Neural crest cell (in vitro differentiated cells): ENCODE measurements around the gene GCH1. TPM values are rescaled to one million over a fixed set of nuclear protein-coding genes. Genes with fewer than 3 reads are reported as not detected.

Experiments used
- DNase-seq: peaks from one replicate; pipeline ENCODE4 v3.0.0; 2021; ENCODE audit warnings: low read depth, mixed read lengths, low spot score
- H3K27ac Mint-ChIP-seq: one replicate; pipeline ENCODE4 v1.8.0; 2021; ENCODE audit warnings: mild to moderate bottlenecking, mixed read lengths; ENCODE audit not compliant: unreplicated experiment
- H3K27me3 Mint-ChIP-seq: 2 replicates; pipeline ENCODE4 v1.8.0; 2021; ENCODE audit warnings: low read depth, mild to moderate bottlenecking, mixed read lengths
- H3K36me3 Mint-ChIP-seq: 2 replicates; pipeline ENCODE4 v1.8.0; 2021; ENCODE audit warnings: low read depth, mild to moderate bottlenecking, mixed read lengths
- H3K4me1 Mint-ChIP-seq: 2 replicates; pipeline ENCODE4 v1.8.0; 2021; ENCODE audit warnings: mixed read lengths
- H3K4me3 Mint-ChIP-seq: one replicate; pipeline ENCODE4 v1.8.0; 2021; ENCODE audit warnings: mild to moderate bottlenecking, mixed read lengths
- H3K9me3 Mint-ChIP-seq: 2 replicates; pipeline ENCODE4 v1.8.0; 2021; ENCODE audit warnings: mixed read lengths
- CTCF ChIP-seq: fragments of 200-600 bp; sonication (generic); conservative IDR thresholded peaks from 2 replicates; pipeline ENCODE4 v1.5.0; 2021; ENCODE audit warnings: antibody characterized with exemption, mild to moderate bottlenecking
- total RNA-seq: library from RNA; stranded (reverse); gene quantifications from 2 replicates; pipeline ENCODE4 v1.2.1, GENCODE V29; 2021

Gene GCH1
- total RNA-seq, 1 donor from 2014 or later: 4.3 TPM

- Mint-ChIP-seq H3K9me3 (peaks cover 12% of the 10 kb centered on the region), H3K27me3 (peaks cover 6% of the 10 kb centered on the region), H3K4me3 (no peak overlapping the region), H3K36me3 (peaks cover 5% of the 10 kb centered on the region), H3K27ac (no peak overlapping the region), H3K4me1 (no peaks in the 10 kb centered on the region)
- TF ChIP-seq CTCF: no peak
- no peak for DNase-seq
Measured at GRCh38 chr14:54830650-54831049, 72.0 kb downstream of the GCH1 start.

GRCh38 chr14:54829486-54830224 lies 73.0 kb downstream of the GCH1 start:
- H3K4me3 Mint-ChIP-seq: no peak overlapping the region
- no peak for DNase-seq
- peaks cover 18% of the 10 kb centered on the region for H3K9me3 Mint-ChIP-seq
- TF ChIP-seq CTCF: no peak
- peaks cover 6% of the 10 kb centered on the region for H3K27me3 Mint-ChIP-seq
- no peaks in the 10 kb centered on the region for H3K4me1 Mint-ChIP-seq
- peaks cover 8% of the 10 kb centered on the region for H3K36me3 Mint-ChIP-seq
- no peak overlapping the region for H3K27ac Mint-ChIP-seq

- Mint-ChIP-seq H3K4me3 (no peak overlapping the region), H3K27ac (no peak overlapping the region), H3K27me3 (peaks cover 6% of the 10 kb centered on the region)
Measured at GRCh38 chr14:54828037-54828436, 74.6 kb downstream of the GCH1 start.

GRCh38 chr14:54823757-54824549 lies 78.7 kb downstream of the GCH1 start:
- Mint-ChIP-seq H3K27me3 (no peaks in the 10 kb centered on the region), H3K27ac (no peak overlapping the region), H3K4me3 (no peak overlapping the region), H3K4me1 (no peaks in the 10 kb centered on the region), H3K36me3 (peaks cover 8% of the 10 kb centered on the region), H3K9me3 (peaks cover 16% of the 10 kb centered on the region)
- no peak for TF ChIP-seq CTCF
- DNase-seq: no peak

More at GRCh38 chr14:54828037-54828436, 74.6 kb downstream of the GCH1 start:
- Mint-ChIP-seq H3K9me3 (peaks cover 21% of the 10 kb centered on the region), H3K36me3 (peaks cover 8% of the 10 kb centered on the region), H3K4me1 (no peaks in the 10 kb centered on the region)
- DNase-seq: no peak
- TF ChIP-seq CTCF: no peak

GRCh38 chr14:54822685-54823084 lies 79.9 kb downstream of the GCH1 start:
- no peak for DNase-seq
- Mint-ChIP-seq H3K9me3 (peaks cover 16% of the 10 kb centered on the region), H3K4me1 (peaks cover 4% of the 10 kb centered on the region), H3K36me3 (peaks cover 8% of the 10 kb centered on the region), H3K4me3 (no peak overlapping the region), H3K27ac (no peak overlapping the region), H3K27me3 (no peaks in the 10 kb centered on the region)
- no peak for TF ChIP-seq CTCF
